ENCODE data around the gene ENTPD3.
A peak's percentile ranks its signal among the peaks of the same experiment; 100 is the strongest.

The ENTPD3 gene

GRCh38 chr3:40382617-40382979 lies 4.4 kb upstream of the ENTPD3 start:
- Histone ChIP-seq H3K9ac (ENCODE audit: insufficient read length, low read depth) (no peak overlapping the region), H3K36me3 (ENCODE audit: insufficient read depth, insufficient read length, low read length) (no peaks in the 10 kb centered on the region), H3K27me3 (ENCODE audit: insufficient read depth, insufficient read length) (peaks cover 24% of the 10 kb centered on the region), H3K9me3 (ENCODE audit: insufficient read depth, low read length) (no peaks in the 10 kb centered on the region), H3K4me3 (ENCODE audit: insufficient read length, low read depth) (no peak overlapping the region), H3K4me1 (ENCODE audit: insufficient read depth, insufficient read length) (no peaks in the 10 kb centered on the region)
- DNase-seq (ENCODE audit: low read depth, low spot score) = no peak
- no peak for TF ChIP-seq SUZ12 (IDR thresholded peaks at IDR 0.05; ENCODE audit: extremely low read depth, insufficient read depth, insufficient read length)
- TF ChIP-seq ZNF274 (IDR thresholded peaks at IDR 0.05; ENCODE audit: low read depth, low read length) = no peak
- no peak for TF ChIP-seq YY1 (IDR thresholded peaks at IDR 0.05; ENCODE audit: insufficient read depth, insufficient read length)

DNA sequence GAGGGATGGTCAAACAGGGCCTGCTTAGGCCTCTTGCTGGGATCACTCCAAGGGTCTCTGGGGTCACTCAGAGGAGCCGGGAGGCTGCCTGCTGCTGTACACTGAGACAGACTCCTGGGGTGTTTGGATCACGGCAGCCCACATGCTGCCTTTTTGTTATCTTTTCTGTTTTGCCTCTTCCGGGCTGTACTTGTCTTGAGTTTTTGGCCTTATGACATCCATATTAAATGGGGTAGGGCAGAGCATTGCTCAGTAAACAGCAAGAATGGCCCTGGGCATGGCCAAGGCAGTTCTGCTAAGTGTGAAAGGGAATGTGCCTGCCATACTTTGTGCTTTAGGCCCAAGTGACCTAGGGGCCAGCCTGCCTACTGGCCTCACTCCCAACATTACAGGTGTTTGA lies 771 bp upstream of the ENTPD3 start:
- no peaks in the 10 kb centered on the region for H3K36me3 ChIP-seq (ENCODE audit: insufficient read depth, insufficient read length, low read length)
- TF ChIP-seq ZNF274 (IDR thresholded peaks at IDR 0.05; ENCODE audit: low read depth, low read length) (no peak), YY1 (IDR thresholded peaks at IDR 0.05; ENCODE audit: insufficient read depth, insufficient read length) (no peak), SUZ12 (IDR thresholded peaks at IDR 0.05; ENCODE audit: extremely low read depth, insufficient read depth, insufficient read length) (no peak)
- H3K9me3 ChIP-seq (ENCODE audit: insufficient read depth, low read length) = no peaks in the 10 kb centered on the region
- H3K4me1 ChIP-seq (ENCODE audit: insufficient read depth, insufficient read length) = no peaks in the 10 kb centered on the region
- DNase-seq (ENCODE audit: low read depth, low spot score) = no peak
- H3K9ac ChIP-seq (ENCODE audit: insufficient read length, low read depth) = no peak overlapping the region
- no peak overlapping the region for H3K4me3 ChIP-seq (ENCODE audit: insufficient read length, low read depth)
- H3K27me3 ChIP-seq (ENCODE audit: insufficient read depth, insufficient read length) = peaks cover 48% of the 10 kb centered on the region

- peaks cover 48% of the 10 kb centered on the region for H3K27me3 ChIP-seq (ENCODE audit: insufficient read depth, insufficient read length)
- no peaks in the 10 kb centered on the region for H3K36me3 ChIP-seq (ENCODE audit: insufficient read depth, insufficient read length, low read length)
- TF ChIP-seq ZNF274 (IDR thresholded peaks at IDR 0.05; ENCODE audit: low read depth, low read length) (no peak), SUZ12 (IDR thresholded peaks at IDR 0.05; ENCODE audit: extremely low read depth, insufficient read depth, insufficient read length) (peak; percentile 18), YY1 (IDR thresholded peaks at IDR 0.05; ENCODE audit: insufficient read depth, insufficient read length) (no peak)
- DNase-seq (ENCODE audit: low read depth, low spot score) = no peak
- no peak overlapping the region for H3K4me3 ChIP-seq (ENCODE audit: insufficient read length, low read depth)
- no peak overlapping the region for H3K9ac ChIP-seq (ENCODE audit: insufficient read length, low read depth)
- no peaks in the 10 kb centered on the region for H3K4me1 ChIP-seq (ENCODE audit: insufficient read depth, insufficient read length)
- no peaks in the 10 kb centered on the region for H3K9me3 ChIP-seq (ENCODE audit: insufficient read depth, low read length)
Measured at GRCh38 chr3:40387895-40388254, 891 bp downstream of the ENTPD3 start.

DNA sequence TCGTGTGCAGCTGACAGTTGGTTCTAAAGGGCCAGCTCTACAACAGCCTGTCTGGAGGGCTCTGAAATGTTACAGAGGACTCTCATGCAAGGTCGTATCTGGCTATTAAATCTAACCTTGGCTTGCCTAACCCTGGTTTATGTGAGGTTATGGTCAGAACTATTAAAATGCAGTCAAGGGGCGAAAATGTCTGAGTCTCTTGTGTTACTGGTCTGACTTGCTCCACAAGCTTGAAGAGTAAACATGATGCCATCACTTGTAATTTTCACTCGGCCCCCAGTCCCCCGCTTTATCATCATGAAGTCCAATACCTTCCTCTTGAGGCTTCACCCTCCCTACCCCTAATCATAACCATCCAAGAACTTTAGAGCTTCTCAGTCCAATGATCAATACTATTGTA lies 9.4 kb downstream of the ENTPD3 start:
- Histone ChIP-seq H3K9me3 (ENCODE audit: insufficient read depth, low read length) (no peaks in the 10 kb centered on the region), H3K36me3 (ENCODE audit: insufficient read depth, insufficient read length, low read length) (no peaks in the 10 kb centered on the region), H3K27me3 (ENCODE audit: insufficient read depth, insufficient read length) (no peaks in the 10 kb centered on the region), H3K4me3 (ENCODE audit: insufficient read length, low read depth) (no peak overlapping the region), H3K4me1 (ENCODE audit: insufficient read depth, insufficient read length) (no peaks in the 10 kb centered on the region), H3K9ac (ENCODE audit: insufficient read length, low read depth) (no peak overlapping the region)
- no peak for DNase-seq (ENCODE audit: low read depth, low spot score)
- no peak for TF ChIP-seq ZNF274 (IDR thresholded peaks at IDR 0.05; ENCODE audit: low read depth, low read length)
- no peak for TF ChIP-seq SUZ12 (IDR thresholded peaks at IDR 0.05; ENCODE audit: extremely low read depth, insufficient read depth, insufficient read length)
- TF ChIP-seq YY1 (IDR thresholded peaks at IDR 0.05; ENCODE audit: insufficient read depth, insufficient read length) = no peak

- no peak overlapping the region for H3K4me3 ChIP-seq (ENCODE audit: insufficient read length, low read depth)
- no peaks in the 10 kb centered on the region for H3K36me3 ChIP-seq (ENCODE audit: insufficient read depth, insufficient read length, low read length)
- no peak for TF ChIP-seq YY1 (IDR thresholded peaks at IDR 0.05; ENCODE audit: insufficient read depth, insufficient read length)
- TF ChIP-seq ZNF274 (IDR thresholded peaks at IDR 0.05; ENCODE audit: low read depth, low read length) = no peak
- TF ChIP-seq SUZ12 (IDR thresholded peaks at IDR 0.05; ENCODE audit: extremely low read depth, insufficient read depth, insufficient read length) = no peak
- no peaks in the 10 kb centered on the region for H3K4me1 ChIP-seq (ENCODE audit: insufficient read depth, insufficient read length)
- no peak for DNase-seq (ENCODE audit: low read depth, low spot score)
- H3K27me3 ChIP-seq (ENCODE audit: insufficient read depth, insufficient read length) = no peaks in the 10 kb centered on the region
- H3K9ac ChIP-seq (ENCODE audit: insufficient read length, low read depth) = no peak overlapping the region
- no peaks in the 10 kb centered on the region for H3K9me3 ChIP-seq (ENCODE audit: insufficient read depth, low read length)
Measured at GRCh38 chr3:40397129-40397528, 10.1 kb downstream of the ENTPD3 start.

GRCh38 chr3:40397912-40398311 lies 10.9 kb downstream of the ENTPD3 start:
- Histone ChIP-seq H3K9me3 (ENCODE audit: insufficient read depth, low read length) (no peaks in the 10 kb centered on the region), H3K27me3 (ENCODE audit: insufficient read depth, insufficient read length) (no peaks in the 10 kb centered on the region), H3K9ac (ENCODE audit: insufficient read length, low read depth) (no peak overlapping the region), H3K4me3 (ENCODE audit: insufficient read length, low read depth) (no peak overlapping the region), H3K36me3 (ENCODE audit: insufficient read depth, insufficient read length, low read length) (no peaks in the 10 kb centered on the region), H3K4me1 (ENCODE audit: insufficient read depth, insufficient read length) (no peaks in the 10 kb centered on the region)
- TF ChIP-seq ZNF274 (IDR thresholded peaks at IDR 0.05; ENCODE audit: low read depth, low read length) (no peak), YY1 (IDR thresholded peaks at IDR 0.05; ENCODE audit: insufficient read depth, insufficient read length) (no peak), SUZ12 (IDR thresholded peaks at IDR 0.05; ENCODE audit: extremely low read depth, insufficient read depth, insufficient read length) (no peak)
- no peak for DNase-seq (ENCODE audit: low read depth, low spot score)

DNA sequence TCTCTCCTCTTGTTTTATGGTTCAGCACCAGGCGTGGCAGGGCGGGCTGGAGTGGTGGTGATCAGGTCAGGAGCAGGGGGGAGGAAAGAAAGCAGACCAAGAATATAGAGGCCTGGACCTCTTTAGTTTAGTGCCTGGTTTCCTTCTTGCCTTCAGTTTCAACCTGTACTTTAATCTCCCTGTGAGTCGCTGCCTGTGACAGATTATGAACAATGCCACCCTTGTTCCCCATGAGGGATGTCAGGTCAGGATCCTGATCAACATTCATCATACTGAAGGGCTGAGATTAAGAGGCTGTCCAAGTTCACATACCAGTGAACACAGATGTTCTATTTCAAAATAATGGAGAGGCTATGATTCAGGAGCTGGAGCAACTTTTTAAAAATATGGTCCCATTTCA lies 11.4 kb downstream of the ENTPD3 start:
- no peak for DNase-seq (ENCODE audit: low read depth, low spot score)
- H3K9ac ChIP-seq (ENCODE audit: insufficient read length, low read depth) = no peak overlapping the region
- no peak for TF ChIP-seq SUZ12 (IDR thresholded peaks at IDR 0.05; ENCODE audit: extremely low read depth, insufficient read depth, insufficient read length)

More for the DNA sequence above, 11.4 kb downstream of the ENTPD3 start:
- H3K4me3 ChIP-seq (ENCODE audit: insufficient read length, low read depth) = no peak overlapping the region
- no peaks in the 10 kb centered on the region for H3K9me3 ChIP-seq (ENCODE audit: insufficient read depth, low read length)
- no peaks in the 10 kb centered on the region for H3K4me1 ChIP-seq (ENCODE audit: insufficient read depth, insufficient read length)
- H3K36me3 ChIP-seq (ENCODE audit: insufficient read depth, insufficient read length, low read length) = no peaks in the 10 kb centered on the region
- H3K27me3 ChIP-seq (ENCODE audit: insufficient read depth, insufficient read length) = no peaks in the 10 kb centered on the region
